NCI-H187 treated with DMSO at 0.1 percent for 48 hours (cell line): Measurements from ENCODE around the gene DBN1.

Experiments
- DNase-seq: peaks from one replicate; lab custom pipeline; 2025; lab: John Stamatoyannopoulos, UW

Gene DBN1

DNA sequence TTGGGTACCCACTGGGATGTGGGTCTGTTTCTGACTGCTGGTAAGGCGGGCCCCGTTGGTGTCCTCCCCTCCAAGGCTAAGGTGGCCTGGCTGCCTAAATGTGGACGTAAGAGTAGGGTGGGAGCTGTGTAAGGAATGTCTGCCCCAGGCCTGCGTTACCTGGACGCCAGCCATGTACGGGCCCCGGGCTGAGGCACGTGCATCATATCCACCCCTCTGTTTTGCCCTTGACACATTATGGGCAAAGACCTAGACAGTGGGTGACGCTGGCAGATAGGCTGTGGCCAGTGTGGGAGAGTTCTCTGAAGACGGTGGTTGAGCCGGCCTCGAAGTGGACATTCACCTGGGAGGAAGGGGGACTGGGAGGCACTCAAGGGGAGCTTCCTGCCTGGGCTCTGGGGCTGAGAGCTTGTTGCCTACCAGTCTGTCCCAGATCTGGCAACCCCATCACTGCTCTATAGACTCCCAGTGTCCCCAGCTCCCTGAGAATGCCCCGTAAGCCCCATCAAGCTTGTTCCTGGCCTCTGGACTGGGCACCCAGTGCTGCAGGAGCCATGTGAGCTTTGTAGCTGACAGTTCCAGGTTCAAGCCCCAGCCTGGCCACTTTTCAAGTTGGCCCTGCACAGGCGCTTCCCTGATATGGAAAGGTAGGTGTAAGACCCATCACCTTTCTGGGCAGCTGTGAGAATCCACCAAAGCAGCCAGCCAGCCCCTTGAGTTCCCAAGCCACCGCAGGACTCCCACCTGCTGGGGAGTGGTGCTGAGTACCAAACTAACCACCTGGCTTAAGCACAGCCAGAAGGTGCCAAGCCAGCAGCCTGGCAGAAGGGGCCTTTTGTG lies 30.1 kb downstream of the DBN1 start:
- DNase-seq = no peak

DNA sequence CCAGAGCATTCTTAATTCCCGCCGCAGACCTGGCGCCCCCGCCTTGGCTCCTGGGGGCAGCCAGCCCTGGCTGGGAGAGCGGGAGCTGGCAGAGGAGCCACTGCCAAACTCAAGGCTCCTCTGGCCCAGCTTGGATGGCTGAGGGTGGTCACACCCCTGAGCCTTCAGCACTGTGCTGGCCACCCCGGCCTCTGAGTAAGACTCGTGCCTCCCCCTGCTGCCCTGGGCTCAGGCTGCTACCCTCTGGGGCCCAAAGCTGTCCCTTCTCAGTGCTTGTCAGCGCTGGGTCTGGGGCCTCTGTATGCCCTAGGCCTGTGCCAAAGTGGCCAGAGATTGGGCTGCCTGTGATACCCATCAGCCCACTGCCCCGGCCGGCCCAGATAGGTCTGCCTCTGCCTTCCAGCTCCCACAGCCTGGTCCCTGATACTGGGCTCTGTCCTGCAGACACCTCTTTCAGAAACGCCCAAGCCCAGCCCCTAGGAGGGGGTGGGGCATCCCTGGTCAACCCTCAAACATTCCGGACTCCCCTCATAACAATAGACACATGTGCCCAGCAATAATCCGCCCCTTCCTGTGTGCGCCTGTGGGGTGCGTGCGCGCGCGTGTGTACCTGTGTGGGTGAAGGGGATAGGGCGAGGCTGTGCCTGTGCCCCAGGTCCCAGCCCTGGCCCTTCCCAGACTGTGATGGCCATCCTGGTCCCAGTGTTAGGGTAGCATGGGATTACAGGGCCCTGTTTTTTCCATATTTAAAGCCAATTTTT lies 31.2 kb downstream of the DBN1 start:
- no peak for DNase-seq

DNA sequence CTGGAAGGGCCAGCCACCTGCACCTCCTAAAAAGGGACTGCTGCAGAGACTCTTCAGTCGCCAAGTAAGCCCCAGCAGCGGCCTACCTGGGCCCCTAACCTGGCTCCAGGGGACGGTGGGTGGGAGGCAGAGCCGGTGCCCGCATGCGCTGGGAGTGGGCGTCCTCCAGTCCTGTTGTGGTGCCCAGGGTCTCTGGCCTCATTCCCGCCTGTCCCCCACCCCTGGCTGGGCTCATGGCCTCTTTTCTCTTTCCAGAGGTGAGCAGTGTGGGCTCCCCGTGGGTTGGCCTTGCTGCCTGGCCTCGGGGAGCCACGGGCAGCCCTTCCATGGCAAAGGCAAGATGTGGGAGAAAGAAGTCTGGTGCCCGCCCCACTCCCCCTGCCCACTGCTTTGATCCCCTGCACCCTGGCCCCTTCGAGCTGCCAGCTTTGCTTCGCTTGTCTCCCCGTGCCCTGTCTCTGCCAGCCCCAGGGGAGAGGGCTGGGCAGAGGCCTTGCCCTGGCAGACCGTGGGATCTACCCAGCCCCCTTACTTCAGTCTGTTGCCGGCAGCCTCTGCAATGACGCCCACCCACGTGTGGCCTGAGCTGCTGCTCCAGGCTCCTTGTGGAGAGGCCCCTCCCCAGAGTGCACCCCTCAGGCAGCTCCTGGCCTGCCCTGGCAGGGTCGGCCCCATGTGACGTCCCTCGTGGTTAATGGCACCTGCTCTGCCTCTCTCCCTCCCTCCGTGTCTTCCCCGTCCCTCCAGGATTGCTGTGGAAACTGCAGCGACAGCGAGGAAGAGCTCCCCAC lies 32.2 kb downstream of the DBN1 start:
- DNase-seq = no peak

DNA sequence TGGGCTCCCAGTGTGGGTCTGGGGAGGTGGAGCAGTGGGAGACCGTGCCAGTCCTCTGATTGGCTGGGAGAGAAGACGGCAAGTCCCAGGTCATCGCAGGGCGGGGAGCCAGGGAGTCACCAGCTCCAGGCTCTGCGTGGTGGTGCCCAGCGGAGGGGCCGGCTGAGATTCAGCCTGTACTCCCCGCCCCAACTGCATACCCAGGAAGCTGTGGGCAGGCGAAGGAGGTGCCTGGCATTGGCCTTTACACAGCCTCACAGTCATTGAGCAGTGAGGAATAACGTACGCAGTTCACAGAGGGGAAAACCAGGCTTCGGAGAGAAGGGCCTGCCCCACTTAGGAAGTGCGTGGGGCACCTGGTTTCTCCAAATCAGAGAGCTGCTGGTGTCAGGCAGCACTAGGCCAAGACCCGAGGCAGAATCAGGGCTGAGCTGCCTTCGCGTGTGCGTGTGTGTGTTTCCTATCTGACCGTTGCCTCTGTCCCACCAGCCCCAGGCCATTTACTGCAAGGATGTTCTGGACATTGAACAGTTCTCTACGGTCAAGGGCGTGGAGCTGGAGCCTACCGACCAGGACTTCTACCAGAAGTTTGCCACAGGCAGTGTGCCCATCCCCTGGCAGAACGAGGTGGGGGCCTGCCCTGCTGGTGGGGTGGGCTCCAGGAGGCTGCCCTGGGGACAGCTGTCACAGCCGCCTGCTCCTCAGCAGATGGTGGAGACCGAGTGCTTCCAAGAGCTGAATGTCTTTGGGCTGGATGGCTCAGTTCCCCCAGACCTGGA lies 33.0 kb downstream of the DBN1 start:
- DNase-seq = no peak

DNA sequence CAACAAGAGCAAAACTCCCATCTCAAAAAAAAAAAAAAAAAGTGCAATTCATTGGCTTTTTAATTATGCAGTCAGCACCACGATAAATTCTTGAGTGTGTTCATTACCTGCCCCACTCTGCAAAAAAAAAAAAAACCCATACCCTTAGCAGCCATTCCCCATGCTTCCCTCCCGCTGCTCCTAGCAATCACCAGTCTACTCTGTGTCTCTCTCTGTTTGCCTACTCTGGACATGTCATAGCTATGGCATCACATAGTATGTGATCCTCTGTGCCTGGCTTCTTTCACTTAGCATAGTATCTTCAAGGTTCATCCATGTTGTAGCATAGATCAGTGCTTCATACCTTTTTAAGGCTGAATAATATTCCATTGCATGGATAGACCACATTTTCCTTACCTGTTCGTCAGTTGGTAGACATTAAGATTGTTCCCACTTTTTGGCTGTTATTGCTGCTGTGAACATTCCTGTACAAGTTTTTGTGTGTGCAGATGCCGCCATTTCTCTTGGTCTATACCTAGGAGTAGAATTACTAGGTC lies 33.8 kb downstream of the DBN1 start:
- no peak for DNase-seq

DNA sequence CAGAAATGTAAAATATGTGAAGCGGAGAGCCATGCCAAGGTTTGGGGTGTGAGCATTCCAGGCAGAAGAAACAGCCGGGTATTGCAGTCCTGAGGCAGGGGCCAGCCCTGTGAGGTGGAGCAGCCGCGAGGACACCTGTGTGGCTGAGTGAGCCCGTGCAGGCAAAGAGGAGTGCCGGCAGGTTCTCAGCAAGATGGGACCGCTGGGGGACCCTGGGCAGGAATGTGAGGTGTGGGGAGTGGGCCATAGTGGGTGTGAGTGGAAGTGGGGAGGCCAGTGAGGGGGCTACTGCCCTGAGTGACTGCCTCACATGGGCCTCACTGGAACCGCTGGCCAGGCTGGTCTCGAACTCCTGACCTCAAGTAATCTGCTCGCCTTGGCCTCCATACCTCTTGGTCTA lies 35.0 kb downstream of the DBN1 start:
- DNase-seq = no peak

DNA sequence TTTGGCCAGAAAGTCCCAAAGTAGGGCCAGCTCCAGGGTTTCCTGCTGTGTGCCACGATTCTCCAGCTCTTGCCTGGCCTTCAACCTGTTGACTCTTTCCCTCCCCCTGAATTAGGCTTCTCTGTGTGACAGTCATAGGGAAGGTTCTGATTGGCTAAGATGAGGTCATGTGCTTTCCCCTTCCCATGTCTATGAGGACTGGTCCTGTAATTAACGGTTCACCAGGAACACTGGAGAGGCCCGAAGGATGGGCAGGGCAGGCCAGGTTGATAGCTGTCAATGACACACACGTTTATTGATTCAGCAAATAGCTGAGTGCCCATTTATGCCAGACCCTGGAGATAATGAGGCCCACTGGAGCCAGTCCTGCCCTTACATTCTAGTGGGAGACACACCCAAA lies 35.8 kb downstream of the DBN1 start:
- DNase-seq = no peak

DNA sequence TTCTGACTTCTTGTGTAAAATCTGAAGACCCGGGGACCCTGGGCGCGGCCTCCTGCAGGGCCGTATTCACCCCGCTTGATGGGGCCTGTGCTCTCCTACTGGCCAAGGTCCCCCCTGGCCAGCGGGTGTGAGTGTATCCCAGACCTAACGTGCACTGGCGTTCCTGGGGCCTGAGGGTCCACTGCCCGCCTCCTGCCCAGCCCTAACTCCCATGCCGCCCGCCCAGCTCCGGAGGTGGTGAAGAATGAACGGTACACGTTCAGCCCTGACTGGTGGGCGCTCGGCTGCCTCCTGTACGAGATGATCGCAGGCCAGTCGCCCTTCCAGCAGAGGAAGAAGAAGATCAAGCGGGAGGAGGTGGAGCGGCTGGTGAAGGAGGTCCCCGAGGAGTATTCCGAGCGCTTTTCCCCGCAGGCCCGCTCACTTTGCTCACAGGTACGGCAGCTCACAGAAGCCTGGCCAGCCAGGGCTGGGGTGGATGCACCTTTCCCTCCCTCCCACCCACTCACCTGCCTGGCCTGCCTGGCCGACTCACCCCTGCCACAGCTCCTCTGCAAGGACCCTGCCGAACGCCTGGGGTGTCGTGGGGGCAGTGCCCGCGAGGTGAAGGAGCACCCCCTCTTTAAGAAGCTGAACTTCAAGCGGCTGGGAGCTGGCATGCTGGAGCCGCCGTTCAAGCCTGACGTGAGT lies 37.4 kb downstream of the DBN1 start:
- DNase-seq = no peak

DNA sequence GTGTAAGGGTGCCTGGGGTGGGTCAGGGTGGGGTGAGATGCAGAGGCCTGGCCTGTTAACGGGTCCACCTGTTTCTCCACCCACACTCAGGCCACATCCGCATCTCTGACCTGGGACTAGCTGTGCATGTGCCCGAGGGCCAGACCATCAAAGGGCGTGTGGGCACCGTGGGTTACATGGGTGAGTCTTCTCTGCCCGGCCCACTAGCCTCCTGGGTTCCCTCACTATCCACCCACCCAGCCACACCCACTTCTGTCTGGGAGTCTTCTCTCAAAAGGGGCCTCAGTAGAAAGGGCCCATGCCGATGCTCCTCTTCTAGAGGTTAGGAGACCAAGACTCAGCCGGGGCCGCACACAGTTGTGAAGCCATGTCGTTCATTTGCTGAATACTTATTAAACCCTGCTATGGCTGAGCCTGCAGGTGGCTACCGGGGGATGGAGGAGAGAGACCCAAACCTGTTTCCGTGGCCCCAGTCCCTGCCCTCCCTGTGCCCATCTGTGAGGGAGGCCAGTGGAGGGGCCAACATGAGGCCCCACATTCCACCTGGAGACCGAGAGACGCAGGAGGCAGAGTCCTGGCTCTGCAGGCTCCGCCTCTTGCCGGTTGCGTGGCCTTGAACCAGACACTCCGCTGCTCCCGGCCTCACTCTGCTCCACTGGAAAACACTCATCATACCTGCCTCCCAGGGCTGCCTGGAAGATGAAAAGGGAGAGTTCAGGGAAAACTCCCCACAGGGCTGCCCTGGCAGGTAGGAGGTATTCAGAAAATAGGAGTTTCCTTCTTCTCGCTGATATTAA lies 38.3 kb downstream of the DBN1 start:
- no peak for DNase-seq

DNA sequence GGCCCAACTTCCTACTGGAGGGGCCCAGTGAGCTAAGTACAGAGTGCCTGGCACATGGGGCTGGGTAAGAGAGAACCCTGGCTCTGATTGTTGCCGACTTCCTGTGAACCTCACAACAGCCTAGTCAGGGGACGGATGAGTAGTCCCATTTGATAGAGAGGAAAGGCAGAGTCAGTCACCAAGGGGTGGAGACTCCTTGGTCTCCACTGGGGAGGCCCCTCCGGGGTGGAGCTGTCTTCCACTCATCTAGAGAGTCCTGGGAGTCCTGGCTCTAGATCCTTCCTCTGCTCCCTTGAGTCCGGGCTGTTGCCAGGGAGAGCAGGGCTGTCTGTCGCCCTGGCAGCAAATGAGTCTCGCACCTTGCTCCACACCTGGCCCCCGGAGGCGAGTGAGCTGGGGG lies 39.0 kb downstream of the DBN1 start:
- DNase-seq = no peak

DNA sequence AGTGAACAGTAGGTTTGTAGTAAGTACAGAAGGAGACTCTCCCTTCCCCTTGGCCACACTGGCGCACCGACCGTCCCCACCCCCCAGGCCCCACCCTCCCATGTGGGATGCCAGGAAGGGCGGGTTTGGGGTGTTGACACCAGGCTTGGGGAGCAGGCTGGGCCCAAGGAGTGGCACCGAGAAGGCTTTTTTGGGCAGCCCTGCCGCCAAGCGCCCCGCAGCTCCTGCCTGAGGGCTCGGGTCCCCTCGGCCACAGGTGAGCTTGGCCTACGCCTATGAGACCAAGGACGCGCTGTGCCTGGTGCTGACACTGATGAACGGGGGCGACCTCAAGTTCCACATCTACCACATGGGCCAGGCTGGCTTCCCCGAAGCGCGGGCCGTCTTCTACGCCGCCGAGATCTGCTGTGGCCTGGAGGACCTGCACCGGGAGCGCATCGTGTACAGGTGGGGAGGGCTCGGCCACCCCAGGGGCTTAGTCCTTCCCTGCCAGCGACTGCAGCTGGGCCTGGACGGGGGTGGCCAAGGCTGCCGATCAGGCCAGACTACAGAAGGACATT lies 39.7 kb downstream of the DBN1 start:
- DNase-seq = no peak

DNA sequence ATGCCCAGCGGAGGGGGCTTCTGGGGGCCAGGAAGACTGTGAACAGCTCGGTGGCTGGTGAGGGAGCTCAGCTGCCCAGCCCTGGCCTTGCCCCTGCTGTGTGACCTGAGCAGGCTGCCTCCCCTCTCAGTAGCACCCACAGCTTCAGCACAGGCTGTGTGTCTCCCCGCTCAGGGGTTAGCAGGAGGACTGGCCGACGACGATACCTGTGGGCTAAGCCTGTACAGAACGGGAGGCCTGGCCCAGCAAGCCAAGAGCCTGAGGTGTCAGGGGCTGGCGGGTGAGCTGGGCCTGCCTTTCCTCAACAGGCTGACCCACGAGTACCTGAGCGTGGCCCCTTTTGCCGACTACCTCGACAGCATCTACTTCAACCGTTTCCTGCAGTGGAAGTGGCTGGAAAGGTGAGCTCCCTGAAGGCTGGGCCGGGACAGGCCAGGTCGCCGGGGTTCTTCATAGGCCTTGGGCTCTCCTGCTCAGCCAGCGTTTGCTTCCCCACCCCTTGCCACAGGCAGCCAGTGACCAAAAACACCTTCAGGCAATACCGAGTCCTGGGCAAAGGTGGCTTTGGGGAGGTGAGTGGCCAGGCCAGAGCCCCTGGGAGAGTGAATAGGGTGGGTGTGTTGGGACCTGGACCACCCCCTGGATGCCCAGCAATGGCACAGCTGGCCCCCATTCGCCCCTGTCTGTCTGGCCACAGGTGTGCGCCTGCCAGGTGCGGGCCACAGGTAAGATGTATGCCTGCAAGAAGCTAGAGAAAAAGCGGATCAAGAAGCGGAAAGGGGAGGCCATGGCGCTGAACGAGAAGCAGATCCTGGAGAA lies 40.4 kb downstream of the DBN1 start:
- DNase-seq = no peak

DNA sequence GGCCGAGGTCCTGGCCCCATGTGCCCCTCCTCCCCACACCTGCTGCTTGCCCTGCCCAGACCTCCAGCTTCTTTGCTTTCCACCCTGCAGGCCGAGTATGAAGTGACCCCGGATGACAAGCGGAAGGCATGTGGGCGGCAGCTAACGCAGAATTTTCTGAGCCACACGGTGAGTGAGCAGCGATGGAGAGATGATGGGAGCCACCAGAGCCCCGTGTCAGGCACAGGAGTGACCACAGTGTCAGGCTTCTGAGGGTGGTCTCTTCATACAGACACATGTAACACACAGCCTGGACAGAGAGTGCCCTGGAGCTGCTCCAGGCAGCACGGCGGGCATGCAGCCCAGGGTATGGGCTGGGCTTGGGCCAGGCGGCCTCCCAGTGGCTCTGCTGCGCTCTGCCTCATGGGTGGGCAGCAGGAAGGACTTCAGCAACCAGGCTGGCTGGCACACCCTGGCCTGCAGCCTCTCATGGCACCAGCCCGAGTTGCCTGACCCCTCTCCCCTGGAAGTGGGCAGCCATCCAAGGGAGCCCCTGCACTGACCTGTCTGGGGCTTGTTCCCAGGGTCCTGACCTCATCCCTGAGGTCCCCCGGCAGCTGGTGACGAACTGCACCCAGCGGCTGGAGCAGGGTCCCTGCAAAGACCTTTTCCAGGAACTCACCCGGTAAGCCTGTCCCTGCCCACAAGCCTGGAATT lies 41.1 kb downstream of the DBN1 start:
- no peak for DNase-seq

DNA sequence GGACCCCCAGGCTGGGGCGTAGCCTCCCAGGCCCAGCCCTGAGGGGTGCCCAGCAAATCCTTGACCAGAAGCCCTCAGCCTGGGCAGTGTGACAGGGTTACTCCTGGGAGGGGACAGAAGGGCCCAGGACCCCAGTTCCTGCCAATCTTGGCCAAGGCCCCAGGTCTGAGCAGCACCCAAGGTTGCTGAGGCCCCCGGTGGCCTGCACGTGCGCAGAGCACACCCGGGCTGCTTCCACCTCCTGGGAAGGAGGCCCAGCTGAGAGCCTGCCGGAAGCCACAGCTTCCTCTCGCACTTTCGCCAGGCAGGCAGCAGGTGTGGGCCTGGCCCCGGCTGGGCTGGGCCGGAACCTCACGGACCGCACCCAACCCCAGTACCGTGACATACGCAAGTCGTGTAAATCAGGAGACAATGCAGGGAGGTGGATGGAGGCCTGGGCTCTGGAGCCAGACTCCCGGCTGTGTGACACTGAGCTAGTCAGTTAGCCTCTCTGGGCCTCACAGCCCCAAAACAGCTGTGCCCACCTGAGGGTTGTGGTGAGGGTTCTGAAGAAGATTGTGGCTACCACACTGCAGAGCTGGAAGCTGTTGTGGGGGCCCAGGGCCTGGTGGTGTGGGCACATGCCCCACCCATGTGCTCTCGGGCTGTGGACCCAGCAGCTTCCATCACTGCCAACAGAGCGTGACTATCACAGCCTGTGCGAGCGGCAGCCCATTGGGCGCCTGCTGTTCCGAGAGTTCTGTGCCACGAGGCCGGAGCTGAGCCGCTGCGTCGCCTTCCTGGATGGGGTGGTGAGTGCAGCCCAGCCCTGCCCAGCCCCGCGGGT lies 41.9 kb downstream of the DBN1 start:
- no peak for DNase-seq

DNA sequence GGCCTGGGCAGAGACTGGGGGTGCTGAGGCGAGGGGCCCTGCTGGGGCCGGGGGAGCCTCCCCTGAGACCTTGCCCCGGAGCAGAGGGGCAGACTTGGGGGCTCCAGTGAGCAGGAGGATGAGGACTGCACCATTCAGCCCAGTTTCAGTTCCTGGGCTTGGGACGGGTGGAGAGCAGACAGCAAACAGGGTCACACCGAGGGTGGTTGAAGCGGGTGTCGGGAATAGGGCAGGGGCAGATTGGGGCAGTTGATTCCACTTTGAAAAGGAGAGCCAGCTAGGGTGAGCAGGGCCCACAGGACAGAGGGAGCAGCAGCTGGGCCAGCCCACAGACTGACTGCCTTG lies 42.5 kb downstream of the DBN1 start:
- no peak for DNase-seq

DNA sequence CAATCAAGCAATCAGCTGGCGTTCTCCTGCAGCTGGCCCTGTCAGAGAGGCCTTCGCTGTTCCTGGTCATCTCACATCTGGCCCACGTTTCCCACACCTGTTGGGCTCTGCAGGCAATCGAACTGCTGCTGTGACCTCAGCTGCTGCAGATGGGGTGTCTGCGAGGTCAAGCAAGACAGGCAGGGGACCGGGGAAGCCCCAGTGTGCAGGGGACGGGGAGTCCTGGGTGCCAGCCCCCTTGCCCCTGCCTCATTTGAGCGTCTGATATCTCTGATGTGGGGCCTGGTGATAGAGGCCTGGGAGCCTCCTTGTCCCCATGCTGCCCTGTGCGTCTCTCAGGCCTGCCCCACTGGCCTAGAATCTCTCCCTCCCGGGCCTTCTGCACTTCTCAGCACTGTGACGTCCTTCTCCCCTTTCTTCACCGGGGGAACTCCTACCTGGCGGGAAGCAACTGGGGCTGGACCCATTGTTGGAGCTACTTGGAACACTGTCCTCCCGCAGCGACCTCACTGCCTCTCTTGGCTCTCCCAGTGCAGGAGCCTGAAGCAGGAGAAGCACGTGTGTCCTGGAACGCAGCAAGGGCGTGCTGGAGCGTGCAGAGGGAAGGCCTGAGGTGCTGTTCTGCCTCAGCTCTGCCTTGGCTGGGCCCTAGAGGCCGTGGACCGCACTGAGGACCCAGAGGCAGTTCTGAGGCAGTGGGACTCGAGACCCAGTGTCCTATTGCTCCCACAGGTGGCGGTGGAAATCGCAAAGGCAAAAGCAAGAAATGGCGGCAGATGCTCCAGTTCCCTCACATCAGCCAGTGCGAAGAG lies 43.1 kb downstream of the DBN1 start:
- no peak for DNase-seq
